ENCODE measurements around the gene CSNK1E.

DNA sequence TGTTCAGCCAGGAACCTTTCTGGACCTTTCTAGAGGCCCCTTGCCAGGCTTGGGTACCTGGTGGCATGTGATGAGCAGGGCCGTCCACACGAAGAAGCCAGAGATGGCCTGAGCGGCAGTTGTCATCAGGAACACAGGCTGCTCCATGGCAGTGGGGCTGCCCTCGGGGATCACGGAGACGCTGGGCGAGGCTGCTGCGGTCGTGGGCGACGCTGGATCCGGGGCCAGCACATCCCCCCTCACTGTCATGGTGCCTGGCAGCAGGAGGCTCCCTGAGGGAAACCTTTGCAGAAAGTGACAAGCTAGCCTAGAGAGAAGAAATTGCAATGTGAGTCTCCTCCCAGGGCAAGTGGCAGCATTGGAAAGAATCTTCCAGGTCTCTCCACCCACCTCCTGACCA lies 69.5 kb downstream of the CSNK1E start:
- TF ChIP-seq EP300 (IDR thresholded peaks at IDR 0.05; ENCODE audit: low read length) (no peak), ATF1 (CRISPR knock-in tag; IDR thresholded peaks at IDR 0.05) (no peak), ATF1 (tag; IDR thresholded peaks at IDR 0.05) (no peak), POLR2AphosphoS2 (IDR thresholded peaks at IDR 0.05; ENCODE audit: low read length) (no peak), PHF20 (IDR thresholded peaks at IDR 0.05; ENCODE audit: partially characterized antibody) (no peak), ZNF57 (CRISPR knock-in tag; IDR thresholded peaks at IDR 0.05) (no peak), POLR2A (conservative IDR thresholded peaks at IDR 0.05) (no peak), NR1H2 (CRISPR knock-in tag; IDR thresholded peaks at IDR 0.05) (no peak), HNRNPH1 (optimal IDR thresholded peaks at IDR 0.05; ENCODE audit: low read depth, low read length) (no peak), MAFK (IDR thresholded peaks at IDR 0.05; ENCODE audit: low read length) (no peak)
